Frontal cortex (tissue), 4 donors: ENCODE data around the gene USP25. TPM values are rescaled to one million over a fixed set of nuclear protein-coding genes. Genes with fewer than 3 reads are reported as not detected.

Experiments
- DNase-seq, 2 donors: peaks; one replicate each; pipeline ENCODE4 v3.0.0; 2012; ENCODE audit warnings: low spot score in 2 of 2
- FAIRE-seq: peaks from 2 replicates; lab custom pipeline; 2012; peaks lifted over from hg19 to GRCh38; lab: Jason Lieb, UNC
- total RNA-seq: library from RNA; depleted of rRNA; stranded (reverse); fragments of >200 nt; gene quantifications from one replicate; pipeline ENCODE4 v1.2.3, GENCODE V29; 2014
- donor health status: control.
- donor health status: control.
- donor health status: control.

Gene USP25
- total RNA-seq, 1 donor from 2014 or later: 94.2 TPM

GRCh38 chr21:15797577-15798363 lies 68.0 kb downstream of the USP25 start:
- no peak for DNase-seq
- no peak for FAIRE-seq

GRCh38 chr21:15801352-15801863 lies 71.6 kb downstream of the USP25 start:
- FAIRE-seq (no peak), DNase-seq (no peak)

GRCh38 chr21:15804247-15805005 lies 74.6 kb downstream of the USP25 start:
- DNase-seq: peak in 1 of 2 donors; percentile 12
- peak; percentile 94 for FAIRE-seq

DNA sequence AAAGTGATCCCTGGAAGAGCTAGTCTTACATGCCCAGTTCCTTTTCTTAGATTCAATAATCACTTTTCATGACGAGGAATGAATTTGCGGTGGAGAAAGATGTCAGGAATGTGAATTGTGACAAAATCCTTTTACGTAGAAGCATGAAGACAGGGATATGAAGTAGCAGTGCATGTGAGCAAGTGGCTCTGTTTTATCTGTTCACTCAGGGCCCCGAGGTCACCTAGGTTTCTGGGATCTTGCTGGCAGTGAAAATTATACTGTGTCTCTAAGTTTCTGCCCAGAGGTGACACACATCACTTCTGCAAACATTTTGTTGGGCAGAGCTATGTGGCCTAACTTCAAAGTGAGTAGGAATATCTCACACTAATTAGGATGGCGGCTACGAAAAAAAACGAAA lies 79.3 kb downstream of the USP25 start:
- DNase-seq (no peak), FAIRE-seq (no peak)

GRCh38 chr21:15809818-15810217 lies 80.0 kb downstream of the USP25 start:
- DNase-seq (no peak), FAIRE-seq (no peak)

GRCh38 chr21:15815285-15815684 lies 85.5 kb downstream of the USP25 start:
- FAIRE-seq: no peak
- DNase-seq: no peak

DNA sequence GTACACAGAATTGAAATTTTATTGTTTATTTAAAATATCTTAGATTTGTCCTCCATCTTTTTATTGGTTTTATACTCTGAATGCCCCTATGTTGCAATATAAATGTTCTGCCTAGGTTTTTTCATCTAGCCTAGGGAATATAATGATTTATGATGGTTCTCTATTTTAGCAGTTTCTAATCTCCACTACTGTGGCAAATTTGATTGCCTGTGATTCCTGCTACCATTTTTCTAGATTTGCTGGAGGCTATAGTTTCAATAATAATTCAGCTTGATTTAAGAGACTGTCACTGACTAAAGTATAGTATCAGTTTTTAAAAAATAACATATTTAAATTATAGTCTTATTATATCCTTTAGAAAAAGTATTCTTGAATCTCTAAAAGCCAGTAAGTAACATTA lies 90.5 kb downstream of the USP25 start:
- FAIRE-seq (no peak), DNase-seq (no peak)

GRCh38 chr21:15820852-15821379 lies 91.1 kb downstream of the USP25 start:
- DNase-seq (no peak), FAIRE-seq (no peak)

DNA sequence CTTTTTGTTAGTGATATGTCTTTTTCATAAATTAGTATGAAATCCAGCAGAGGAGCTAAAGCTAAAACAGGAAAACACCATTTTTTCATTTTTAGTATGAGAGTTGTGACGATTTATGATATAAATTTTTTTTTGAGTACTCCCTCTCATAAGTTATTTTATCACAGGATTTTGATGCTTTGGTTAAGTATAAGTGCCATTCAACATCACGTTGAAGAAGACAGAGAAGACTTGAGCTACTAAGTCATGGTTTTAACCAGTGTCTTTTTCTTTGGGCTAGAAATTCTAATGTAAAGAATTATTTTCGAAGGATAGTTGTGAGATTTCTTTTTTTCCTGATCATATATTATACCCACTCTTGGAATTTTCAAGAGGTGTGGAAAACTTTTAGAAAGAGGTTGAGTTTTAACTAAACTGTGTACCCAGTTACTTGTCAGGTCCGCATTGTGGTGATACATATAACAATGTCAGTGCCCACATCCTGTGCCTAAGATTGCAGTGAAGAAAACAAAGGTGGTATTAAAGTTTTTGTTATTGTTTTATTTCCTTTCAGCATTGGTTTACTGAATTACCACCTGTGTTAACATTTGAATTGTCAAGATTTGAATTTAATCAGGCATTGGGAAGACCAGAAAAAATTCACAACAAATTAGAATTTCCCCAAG lies 93.8 kb downstream of the USP25 start:
- no peak for FAIRE-seq
- no peak for DNase-seq

DNA sequence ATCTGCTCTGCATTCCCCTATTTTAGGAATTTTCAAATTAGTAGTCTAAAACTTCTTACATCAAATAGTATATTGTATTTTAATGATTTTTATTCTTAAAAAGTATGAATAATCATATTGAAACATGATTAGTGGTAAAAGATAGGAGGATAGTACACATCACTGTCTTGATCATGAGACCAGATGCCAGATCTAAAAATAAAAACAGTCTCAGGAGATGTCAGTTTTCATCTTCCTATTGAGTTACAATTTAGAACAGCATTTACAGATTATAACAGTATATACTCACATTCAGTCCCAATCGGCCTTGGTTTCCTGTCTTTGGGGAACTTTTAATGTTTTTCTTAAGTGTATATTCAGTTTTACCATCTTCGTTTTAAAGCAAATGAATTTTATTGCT lies 95.9 kb downstream of the USP25 start:
- DNase-seq (no peak), FAIRE-seq (no peak)

DNA sequence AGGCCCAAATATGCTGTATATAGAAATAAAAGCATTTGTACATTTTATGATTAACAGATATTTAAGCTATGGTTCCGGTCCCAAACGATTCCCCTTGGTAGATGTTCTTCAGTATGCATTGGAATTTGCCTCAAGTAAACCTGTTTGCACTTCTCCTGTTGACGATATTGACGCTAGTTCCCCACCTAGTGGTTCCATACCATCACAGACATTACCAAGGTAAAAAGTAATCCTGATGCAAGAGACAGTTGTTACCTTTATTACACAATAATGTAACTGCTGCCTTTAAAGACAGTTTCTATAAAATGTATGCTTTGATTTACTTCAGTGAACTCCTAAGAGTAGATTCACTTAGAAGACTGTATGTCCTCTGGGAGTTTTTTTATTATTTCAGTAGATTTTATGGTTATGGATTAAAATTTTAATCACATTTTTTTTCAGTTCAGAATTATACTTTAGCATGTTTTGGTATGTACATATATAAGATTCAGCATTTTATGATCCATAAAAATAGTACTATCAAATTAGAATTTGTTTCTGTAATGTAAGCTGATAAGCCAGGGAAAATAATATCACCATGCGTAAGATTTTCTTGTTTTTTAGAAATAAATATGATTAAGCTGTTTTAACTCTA lies 96.5 kb downstream of the USP25 start:
- DNase-seq (no peak), FAIRE-seq (no peak)

- FAIRE-seq: no peak
- DNase-seq: no peak
These were observed 97.3 kb downstream of the USP25 start for GRCh38 chr21:15826908-15827601.

DNA sequence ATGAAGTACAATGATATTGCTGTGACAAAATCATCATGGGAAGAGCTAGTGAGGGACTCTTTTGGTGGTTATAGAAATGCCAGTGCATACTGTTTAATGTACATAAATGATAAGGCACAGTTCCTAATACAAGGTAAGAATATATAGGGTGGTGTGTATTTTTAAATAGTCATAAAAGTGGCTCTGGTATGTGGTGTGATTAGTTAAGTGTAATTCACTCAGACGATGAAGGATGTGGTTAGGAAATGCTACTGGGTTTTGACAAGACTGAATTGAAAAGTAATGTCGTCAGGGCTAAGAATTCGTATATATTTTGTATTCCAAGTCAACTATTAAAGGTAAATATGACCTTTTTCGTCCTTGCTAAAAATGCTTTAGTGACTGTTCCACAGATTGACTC lies 101.7 kb downstream of the USP25 start:
- FAIRE-seq (no peak), DNase-seq (no peak)

DNA sequence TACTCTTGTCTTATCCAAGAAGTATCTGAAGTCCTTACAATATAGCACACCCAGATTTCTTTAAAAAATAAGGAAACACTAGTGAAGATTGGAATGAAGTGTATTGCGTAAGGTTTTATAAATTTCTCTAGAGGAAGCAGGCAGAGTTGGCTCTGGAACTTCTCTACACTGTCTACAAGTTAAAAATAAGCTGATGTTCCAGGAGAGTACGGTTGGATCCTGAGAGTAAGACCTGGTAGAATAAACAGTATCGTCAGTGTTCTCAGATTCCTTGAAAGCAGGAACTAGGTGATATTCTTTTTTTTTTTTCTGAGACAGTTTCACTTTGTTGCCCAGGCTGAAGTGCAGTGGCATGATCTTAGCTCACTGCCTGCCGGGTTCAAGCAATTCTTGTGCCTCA lies 107.9 kb downstream of the USP25 start:
- DNase-seq (no peak), FAIRE-seq (no peak)

DNA sequence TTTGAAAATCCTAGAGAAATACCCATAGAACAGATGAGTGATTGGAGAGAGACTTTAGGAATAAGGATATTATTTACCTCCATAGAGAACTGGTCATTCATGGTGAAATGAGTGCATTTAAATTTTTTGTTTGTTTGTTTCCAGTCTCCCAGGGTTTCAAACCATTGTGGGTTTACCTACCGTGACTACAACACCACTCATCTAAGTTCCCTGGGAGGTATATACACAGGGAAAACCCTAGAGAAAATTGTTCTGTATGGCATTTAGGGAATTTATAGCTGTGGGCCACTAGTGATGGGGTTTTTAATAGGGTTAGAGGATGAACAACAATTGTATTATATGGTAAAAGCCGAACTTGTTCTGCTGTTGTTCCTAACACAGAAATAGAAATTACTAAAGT lies 109.2 kb downstream of the USP25 start:
- FAIRE-seq: no peak

DNA sequence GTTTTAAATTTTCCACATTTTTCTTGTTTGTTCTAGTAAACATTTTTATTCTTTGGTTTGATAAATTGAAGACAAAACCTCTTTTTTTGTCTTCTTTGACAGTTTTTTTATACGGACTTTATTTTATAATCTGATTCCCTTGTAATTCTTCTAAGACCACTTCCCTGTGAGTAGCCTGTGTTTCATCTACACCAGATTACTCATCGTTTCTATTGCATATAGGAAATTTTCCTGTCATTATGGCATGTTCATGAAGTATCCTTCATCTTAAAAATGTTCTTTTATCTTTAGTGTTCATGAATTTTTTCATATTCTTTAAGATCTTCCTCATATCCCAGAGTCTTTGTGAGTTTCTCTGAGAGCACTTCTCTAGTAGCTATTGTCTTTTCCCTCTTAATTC lies 109.8 kb downstream of the USP25 start:
- FAIRE-seq: no peak

More for the DNA sequence above, 109.2 kb downstream of the USP25 start:
- DNase-seq: no peak

GRCh38 chr21:15840406-15840805 lies 110.6 kb downstream of the USP25 start:
- DNase-seq (no peak), FAIRE-seq (no peak)

More for the DNA sequence above, 109.8 kb downstream of the USP25 start:
- DNase-seq: no peak

DNA sequence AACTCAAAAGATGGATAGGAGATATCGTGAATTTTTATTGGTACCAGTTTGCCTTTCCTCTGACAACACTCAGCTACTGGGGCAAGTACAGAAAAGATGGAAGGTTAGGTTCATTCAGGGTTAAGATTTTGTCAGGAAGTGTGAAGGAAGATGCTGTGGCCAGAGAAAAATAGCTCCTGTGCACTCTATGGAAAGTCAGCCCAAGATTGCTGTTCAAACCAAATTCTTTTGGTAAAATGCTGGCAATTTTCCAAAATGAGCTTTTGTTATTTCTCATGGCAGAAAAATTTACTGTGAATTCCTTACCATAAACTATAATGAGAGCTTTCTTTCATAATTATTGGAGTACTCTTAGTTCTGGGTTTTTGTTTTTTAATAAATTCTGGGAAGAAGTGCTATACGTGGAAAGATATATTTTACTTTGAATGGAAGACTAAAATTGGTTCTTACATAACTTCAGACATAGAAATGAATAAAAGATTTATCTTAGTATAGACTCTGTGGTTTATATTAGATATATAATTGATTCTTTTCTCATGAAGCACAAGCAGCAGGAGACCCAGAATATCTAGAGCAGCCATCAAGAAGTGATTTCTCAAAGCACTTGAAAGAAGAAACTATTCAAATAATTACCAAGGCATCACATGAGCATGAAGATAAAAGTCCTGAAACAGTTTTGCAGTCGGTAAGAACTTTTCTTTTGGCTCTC lies 112.2 kb downstream of the USP25 start:
- DNase-seq (no peak), FAIRE-seq (no peak)

- FAIRE-seq: no peak
- no peak for DNase-seq
These were observed 112.7 kb downstream of the USP25 start for GRCh38 chr21:15842565-15842880.
